ENCODE measurements around the gene ANKRD52.

The ANKRD52 gene

GRCh38 chr12:56258068-56258819 is at the start of gene ANKRD52:
Gene ANKRD52 (minus strand): TSS chr12:56258384. CDS start chr12:56258269, 115 bp downstream.
- TF ChIP-seq CTCF (IDR thresholded peaks at IDR 0.05; ENCODE audit: extremely low read depth, insufficient read depth, missing control alignments) = peak; percentile 93
- in situ Hi-C loops (cut with MboI; ENCODE audit: low pct_unique_long_range_greater_than_20kb, low sequenced_read_pairs, unreplicated experiment) = no loop called here

GRCh38 chr12:56307221-56307965 is 49.2 kb upstream of the ANKRD52 start:
- TF ChIP-seq CTCF (IDR thresholded peaks at IDR 0.05; ENCODE audit: extremely low read depth, insufficient read depth, missing control alignments) = no peak
- in situ Hi-C loops (cut with MboI; ENCODE audit: low pct_unique_long_range_greater_than_20kb, low sequenced_read_pairs, unreplicated experiment) = no loop called here
- DNase-seq (ENCODE audit: low spot score) = no peak

More at GRCh38 chr12:56258068-56258819, at the start of gene ANKRD52:
- peak; percentile 98 for DNase-seq (ENCODE audit: low spot score)

GRCh38 chr12:56304872-56305590 is 46.8 kb upstream of the ANKRD52 start:
- no peak for TF ChIP-seq CTCF (IDR thresholded peaks at IDR 0.05; ENCODE audit: extremely low read depth, insufficient read depth, missing control alignments)
- DNase-seq (ENCODE audit: low spot score) = no peak
- in situ Hi-C loops (cut with MboI; ENCODE audit: low pct_unique_long_range_greater_than_20kb, low sequenced_read_pairs, unreplicated experiment) = no loop called here

GRCh38 chr12:56304276-56304675 is 46.1 kb upstream of the ANKRD52 start:
- in situ Hi-C loops (cut with MboI; ENCODE audit: low pct_unique_long_range_greater_than_20kb, low sequenced_read_pairs, unreplicated experiment) = no loop called here
- no peak for DNase-seq (ENCODE audit: low spot score)
- TF ChIP-seq CTCF (IDR thresholded peaks at IDR 0.05; ENCODE audit: extremely low read depth, insufficient read depth, missing control alignments) = no peak

GRCh38 chr12:56300644-56301464 is 42.7 kb upstream of the ANKRD52 start:
- no peak for TF ChIP-seq CTCF (IDR thresholded peaks at IDR 0.05; ENCODE audit: extremely low read depth, insufficient read depth, missing control alignments)
- in situ Hi-C loops (cut with MboI; ENCODE audit: low pct_unique_long_range_greater_than_20kb, low sequenced_read_pairs, unreplicated experiment) = no loop called here
- no peak for DNase-seq (ENCODE audit: low spot score)
